ENCODE data around the gene INPP5A. TPM values are rescaled to one million over a fixed set of nuclear protein-coding genes. Genes with fewer than 3 reads are reported as not detected.

The INPP5A gene
- total and polyA plus RNA-seq, 10 of the 15 experiments (the other 5 are each of a cell fraction or from before 2014, with no cell fraction given) = 0.52 to 15.0 (median 6.3) TPM

DNA sequence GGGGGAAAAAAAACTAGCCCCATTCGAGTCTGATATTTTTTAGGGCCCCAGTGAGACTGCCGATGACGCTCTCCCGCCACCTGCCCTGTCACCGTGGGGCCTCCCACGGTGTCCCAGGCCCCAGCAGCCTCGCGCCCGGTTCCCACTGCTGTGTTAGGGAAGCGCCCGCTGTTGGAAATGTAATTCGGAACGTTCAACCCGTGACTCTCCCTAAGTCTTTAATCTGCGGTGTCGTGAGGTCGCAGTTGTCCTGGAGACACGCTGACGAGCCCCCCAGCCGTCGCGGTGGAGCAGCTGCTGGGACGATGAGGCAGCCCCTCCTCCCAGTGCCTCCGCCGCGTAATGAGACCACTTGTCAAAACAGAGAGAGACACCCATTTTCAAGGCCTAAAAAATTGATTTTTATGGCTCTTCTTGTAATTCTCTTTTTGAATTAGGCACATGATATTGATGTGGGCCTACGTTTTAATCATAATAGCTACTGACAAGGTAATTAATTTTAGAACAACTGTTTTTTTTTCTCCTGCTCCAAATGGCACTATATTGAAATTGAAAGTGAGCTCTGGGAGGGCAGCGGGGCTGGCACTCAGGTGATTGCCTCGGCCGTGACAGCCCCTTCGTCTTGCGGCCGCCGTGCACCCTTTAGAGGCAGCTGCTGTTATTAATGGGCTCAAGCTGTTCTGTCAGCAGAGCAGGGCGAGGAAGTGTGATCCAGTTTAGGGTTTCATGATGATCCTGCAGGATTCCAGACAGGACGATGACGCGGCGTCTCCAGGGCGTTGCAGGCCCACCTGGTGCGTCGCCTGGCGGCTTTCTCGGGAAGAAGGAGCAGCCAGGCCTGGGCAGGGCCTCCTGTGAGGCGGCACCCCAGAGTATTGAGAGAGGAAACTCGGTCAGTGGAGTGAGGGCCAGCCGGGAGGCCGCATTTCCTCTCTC lies 185.1 kb downstream of the INPP5A start:
- Histone ChIP-seq H3K9ac (ENCODE audit: control insufficient read depth, insufficient read depth, low read length) (no peak overlapping the region), H3K27me3 (replicated peaks in 1 of 2; ENCODE audit: control insufficient read depth in 2 of 2, insufficient read depth in 2 of 2, low read length in 1 of 2) (no peaks in the 10 kb centered on the region), H4K20me1 (ENCODE audit: control insufficient read depth, insufficient read depth) (no peaks in the 10 kb centered on the region), H3K4me2 (ENCODE audit: control insufficient read depth, insufficient read depth) (no peak overlapping the region), H3K9me3 (replicated peaks; ENCODE audit: control insufficient read depth, insufficient read depth, low read length) (no peaks in the 10 kb centered on the region; the same call in 2 of the 3 replicates), H3K79me2 (ENCODE audit: control insufficient read depth, insufficient read depth, low read length) (no peaks in the 10 kb centered on the region), H3K36me3 (ENCODE audit: control insufficient read depth in 2 of 2, insufficient read depth in 2 of 2, low read length in 1 of 2) (no peaks in the 10 kb centered on the region), H3K4me3 (no peak overlapping the region), H3K27ac (ENCODE audit: control insufficient read depth, insufficient read depth) (no peak overlapping the region), H3K4me1 (ENCODE audit: control insufficient read depth, insufficient read depth, low read length) (no peaks in the 10 kb centered on the region), H2AFZ (ENCODE audit: control insufficient read depth, low read depth, low read length) (no peak overlapping the region)
- ChIA-PET SMC1A (ENCODE audit: uncharacterized antibody, unreplicated experiment) (no interaction called here), CTCF (no interaction called here), RAD21 (ENCODE audit: unreplicated experiment) (no interaction called here), POLR2A (no interaction called here)
- DNase-seq (ENCODE audit: low read depth, low spot score) (no peak), ATAC-seq (no peak), FAIRE-seq (no peak)
- in situ Hi-C loops (cut with MboI) (no loop called here), intact Hi-C loops (cut with micrococcal nuclease; ENCODE audit: unreplicated experiment) (no loop called here)
- WGBS (ENCODE audit: insufficient coverage, insufficient replicate concordance, low lambda C conversion rate, missing lambda C conversion rate) = 96% methylated on average over 48 of the region's 48 CpGs
- TF ChIP-seq, protein P1, sequence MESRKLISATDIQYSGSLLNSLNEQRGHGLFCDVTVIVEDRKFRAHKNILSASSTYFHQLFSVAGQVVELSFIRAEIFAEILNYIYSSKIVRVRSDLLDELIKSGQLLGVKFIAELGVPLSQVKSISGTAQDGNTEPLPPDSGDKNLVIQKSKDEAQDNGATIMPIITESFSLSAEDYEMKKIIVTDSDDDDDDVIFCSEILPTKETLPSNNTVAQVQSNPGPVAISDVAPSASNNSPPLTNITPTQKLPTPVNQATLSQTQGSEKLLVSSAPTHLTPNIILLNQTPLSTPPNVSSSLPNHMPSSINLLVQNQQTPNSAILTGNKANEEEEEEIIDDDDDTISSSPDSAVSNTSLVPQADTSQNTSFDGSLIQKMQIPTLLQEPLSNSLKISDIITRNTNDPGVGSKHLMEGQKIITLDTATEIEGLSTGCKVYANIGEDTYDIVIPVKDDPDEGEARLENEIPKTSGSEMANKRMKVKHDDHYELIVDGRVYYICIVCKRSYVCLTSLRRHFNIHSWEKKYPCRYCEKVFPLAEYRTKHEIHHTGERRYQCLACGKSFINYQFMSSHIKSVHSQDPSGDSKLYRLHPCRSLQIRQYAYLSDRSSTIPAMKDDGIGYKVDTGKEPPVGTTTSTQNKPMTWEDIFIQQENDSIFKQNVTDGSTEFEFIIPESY (IDR thresholded peaks at IDR 0.05) = no peak
- no TSS peak for BruUV-seq (replicated peaks)

- WGBS (ENCODE audit: insufficient coverage, insufficient replicate concordance, low lambda C conversion rate, missing lambda C conversion rate) = 93% methylated on average over 26 of the region's 29 CpGs
- H3K9ac ChIP-seq (ENCODE audit: control insufficient read depth, insufficient read depth, low read length) = no peak overlapping the region
- BruUV-seq (replicated peaks) = no TSS peak
- H2AFZ ChIP-seq (ENCODE audit: control insufficient read depth, low read depth, low read length) = no peak overlapping the region
- no peak overlapping the region for H3K4me3 ChIP-seq
- TF ChIP-seq HCFC1 (IDR thresholded peaks at IDR 0.05; ENCODE audit: low read length) (no peak), MTA3 (IDR thresholded peaks at IDR 0.05; ENCODE audit: borderline replicate concordance, low read length) (no peak), NBN (IDR thresholded peaks at IDR 0.05) (no peak), SMARCA5 (IDR thresholded peaks at IDR 0.05) (no peak), ZNF207 (IDR thresholded peaks at IDR 0.05; ENCODE audit: borderline replicate concordance) (no peak), ESRRA (IDR thresholded peaks at IDR 0.05; ENCODE audit: low read length) (no peak), ZNF217 (IDR thresholded peaks at IDR 0.05) (no peak)
- TF ChIP-seq, protein P2, sequence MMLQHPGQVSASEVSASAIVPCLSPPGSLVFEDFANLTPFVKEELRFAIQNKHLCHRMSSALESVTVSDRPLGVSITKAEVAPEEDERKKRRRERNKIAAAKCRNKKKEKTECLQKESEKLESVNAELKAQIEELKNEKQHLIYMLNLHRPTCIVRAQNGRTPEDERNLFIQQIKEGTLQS (IDR thresholded peaks at IDR 0.05; ENCODE audit: borderline replicate concordance, extremely low read depth, low read depth, low read length) = no peak
- H3K4me2 ChIP-seq (ENCODE audit: control insufficient read depth, insufficient read depth) = no peak overlapping the region
- FAIRE-seq = no peak
- H3K79me2 ChIP-seq (ENCODE audit: control insufficient read depth, insufficient read depth, low read length) = no peaks in the 10 kb centered on the region
- ChIA-PET POLR2A (no interaction called here), SMC1A (ENCODE audit: uncharacterized antibody, unreplicated experiment) (no interaction called here), RAD21 (ENCODE audit: unreplicated experiment) (no interaction called here), CTCF (no interaction called here)
- no peaks in the 10 kb centered on the region; the same call in 2 of the 3 replicates for H3K9me3 ChIP-seq (replicated peaks; ENCODE audit: control insufficient read depth, insufficient read depth, low read length)
- H3K27me3 ChIP-seq (replicated peaks in 1 of 2; ENCODE audit: control insufficient read depth in 2 of 2, insufficient read depth in 2 of 2, low read length in 1 of 2) = no peaks in the 10 kb centered on the region
- no peak overlapping the region for H3K27ac ChIP-seq (ENCODE audit: control insufficient read depth, insufficient read depth)
- in situ Hi-C loops (cut with MboI) (no loop called here), intact Hi-C loops (cut with micrococcal nuclease; ENCODE audit: unreplicated experiment) (no loop called here)
- H3K36me3 ChIP-seq (ENCODE audit: control insufficient read depth in 2 of 2, insufficient read depth in 2 of 2, low read length in 1 of 2) = no peaks in the 10 kb centered on the region; a peak in 1 of 4 replicates
- H3K4me1 ChIP-seq (ENCODE audit: control insufficient read depth, insufficient read depth, low read length) = no peaks in the 10 kb centered on the region
- no peak for DNase-seq (ENCODE audit: low read depth, low spot score)
- H4K20me1 ChIP-seq (ENCODE audit: control insufficient read depth, insufficient read depth) = no peaks in the 10 kb centered on the region
- no peak for ATAC-seq
Measured at GRCh38 chr10:132723330-132723970, 185.9 kb downstream of the INPP5A start.

Data from GM12878 (cell line).